Measurements from ENCODE around the gene ALDH1A3.

Gene ALDH1A3

GRCh38 chr15:100834731-100835130, 44.9 kb upstream of the ALDH1A3 start:
- no peaks in the 10 kb centered on the region for H3K36me3 ChIP-seq (ENCODE audit: control insufficient read depth in 2 of 2, insufficient read depth in 1 of 2, low read length in 2 of 2)

GRCh38 chr15:100835636-100836035, 44.0 kb upstream of the ALDH1A3 start:
- CTCF ChIA-PET, result no interaction called here
- H3K27ac ChIP-seq (ENCODE audit: extremely low read depth, low read depth, low read length), result no peak overlapping the region
- no peaks in the 10 kb centered on the region for H3K9me3 ChIP-seq (ENCODE audit: control insufficient read depth, insufficient read depth, low read depth, low read length)
- H3K4me3 ChIP-seq (ENCODE audit: low read depth, low read length), result no peak overlapping the region
- POLR2A ChIA-PET, result no interaction called here
- no peak for TF ChIP-seq ZNF548 (tag by site-specific recombination; IDR thresholded peaks at IDR 0.05)
- TF ChIP-seq ZNF837 (tag by site-specific recombination; IDR thresholded peaks at IDR 0.05), result no peak
- no peak for TF ChIP-seq YY1 (tag by site-specific recombination; IDR thresholded peaks at IDR 0.05)
- no peak for TF ChIP-seq ZNF404 (tag by site-specific recombination; IDR thresholded peaks at IDR 0.05)
- no peaks in the 10 kb centered on the region for H3K4me1 ChIP-seq (ENCODE audit: control insufficient read depth, insufficient read depth, low read length)
- no peaks in the 10 kb centered on the region for H3K36me3 ChIP-seq (ENCODE audit: control insufficient read depth in 2 of 2, insufficient read depth in 1 of 2, low read length in 2 of 2)

More at GRCh38 chr15:100834731-100835130, 44.9 kb upstream of the ALDH1A3 start:
- no peak overlapping the region for H3K27ac ChIP-seq (ENCODE audit: extremely low read depth, low read depth, low read length)
- POLR2A ChIA-PET, result no interaction called here
- no peaks in the 10 kb centered on the region for H3K4me1 ChIP-seq (ENCODE audit: control insufficient read depth, insufficient read depth, low read length)
- no peaks in the 10 kb centered on the region for H3K9me3 ChIP-seq (ENCODE audit: control insufficient read depth, insufficient read depth, low read depth, low read length)
- no peak for TF ChIP-seq ZNF274 (IDR thresholded peaks at IDR 0.05; ENCODE audit: low read length)
- TF ChIP-seq ZNF274 (tag by site-specific recombination; IDR thresholded peaks at IDR 0.05; ENCODE audit: borderline replicate concordance), result no peak
- no peak for TF ChIP-seq OVOL3 (tag by site-specific recombination; IDR thresholded peaks at IDR 0.05)
- TF ChIP-seq ZNF221 (tag by site-specific recombination; IDR thresholded peaks at IDR 0.05; ENCODE audit: borderline replicate concordance), result no peak
- no peak for TF ChIP-seq ZNF26 (tag by site-specific recombination; IDR thresholded peaks at IDR 0.05)
- TF ChIP-seq ZBTB6 (tag by site-specific recombination; IDR thresholded peaks at IDR 0.05), result no peak
- TF ChIP-seq ZNF140 (tag by site-specific recombination; IDR thresholded peaks at IDR 0.05), result no peak
- no peak for TF ChIP-seq ZNF311 (tag by site-specific recombination; IDR thresholded peaks at IDR 0.05; ENCODE audit: borderline replicate concordance)
- TF ChIP-seq PRDM1 (tag by site-specific recombination; IDR thresholded peaks at IDR 0.05), result no peak
- no peak for TF ChIP-seq ZNF658 (tag by site-specific recombination; IDR thresholded peaks at IDR 0.05)
- no peak for TF ChIP-seq ZNF354C (tag by site-specific recombination; IDR thresholded peaks at IDR 0.05; ENCODE audit: borderline replicate concordance, low read depth)
- TF ChIP-seq ZNF426 (tag by site-specific recombination; IDR thresholded peaks at IDR 0.05), result no peak
- TF ChIP-seq ZNF76 (tag by site-specific recombination; IDR thresholded peaks at IDR 0.05; ENCODE audit: borderline replicate concordance, low read depth), result no peak
- TF ChIP-seq ZNF19 (tag by site-specific recombination; IDR thresholded peaks at IDR 0.05; ENCODE audit: low read depth), result no peak
- TF ChIP-seq ZNF146 (tag by site-specific recombination; IDR thresholded peaks at IDR 0.05), result no peak
- CTCF ChIA-PET, result interaction anchor here (0.7 kb wide), 1 partner anchor 828 kb away, joined by 3 read pairs; no protein-coding TSS in a partner anchor
- H3K4me3 ChIP-seq (ENCODE audit: low read depth, low read length), result no peak overlapping the region

GRCh38 chr15:100836501-100836900, 43.1 kb upstream of the ALDH1A3 start:
- H3K4me3 ChIP-seq (ENCODE audit: low read depth, low read length), result no peak overlapping the region
- POLR2A ChIA-PET, result no interaction called here
- H3K27ac ChIP-seq (ENCODE audit: extremely low read depth, low read depth, low read length), result no peak overlapping the region
- no peaks in the 10 kb centered on the region for H3K9me3 ChIP-seq (ENCODE audit: control insufficient read depth, insufficient read depth, low read depth, low read length)
- no peaks in the 10 kb centered on the region for H3K4me1 ChIP-seq (ENCODE audit: control insufficient read depth, insufficient read depth, low read length)
- H3K36me3 ChIP-seq (ENCODE audit: control insufficient read depth in 2 of 2, insufficient read depth in 1 of 2, low read length in 2 of 2), result no peaks in the 10 kb centered on the region
- CTCF ChIA-PET, result no interaction called here
- TF ChIP-seq ZFP3 (tag by site-specific recombination; IDR thresholded peaks at IDR 0.05; ENCODE audit: low read depth) (no peak), ZNF639 (tag by site-specific recombination; IDR thresholded peaks at IDR 0.05) (no peak), KLF10 (tag by site-specific recombination; IDR thresholded peaks at IDR 0.05) (no peak), ZBTB21 (tag by site-specific recombination; IDR thresholded peaks at IDR 0.05) (no peak), ZNF747 (tag by site-specific recombination; IDR thresholded peaks at IDR 0.05) (no peak)
